HCT116 (cell line): Measurements from ENCODE around the gene AIRE. TPM values are rescaled to one million over a fixed set of nuclear protein-coding genes. Genes with fewer than 3 reads are reported as not detected.

ENCODE experiments used
- ATAC-seq: fragments of 200-7000 bp; cut with Tn5 transposase; 2 replicates; pipeline ENCODE4 v1.9.1; 2020; ENCODE audit warnings: mild to moderate bottlenecking, moderate library complexity
- BruUV-seq: library from RNA; stranded (reverse); fragments of 400-500 nt; replicated peaks from 2 replicates; lab custom pipeline; 2021; lab: Mats Ljungman, UMichigan
- CTCF ChIA-PET: fragments of 300-600 bp; sonication (Branson Sonifier 250); formaldehyde crosslinking; loops from one replicate; lab custom pipeline; 2021; ENCODE audit warnings: antibody characterized with exemption; lab: Charles Lee
- POLR2A ChIA-PET: fragments of 300-600, 350-600 bp; sonication (Branson Sonifier 250); formaldehyde crosslinking; loops from one replicate; lab custom pipeline; 2021; ENCODE audit warnings: antibody characterized with exemption; lab: Charles Lee
- RAD21 ChIA-PET, 2 experiments: fragments of 300-600 bp; sonication (Branson Sonifier 250); formaldehyde crosslinking; loops; one replicate each; lab custom pipeline; 2023; ENCODE audit warnings: low total read pairs in 2 of 2; ENCODE audit not compliant: uncharacterized antibody in 2 of 2, unreplicated experiment in 2 of 2, low non-redundant PET in 1 of 2; lab: Charles Lee
- DNase-seq: peaks from one replicate; pipeline ENCODE4 v3.0.0-alpha.2; 2010; ENCODE audit warnings: low read depth, low spot score
- H2AFZ ChIP-seq: fragments of 200-600 bp; shearing (Covaris generic), sonication (generic); 2 replicates; pipeline ENCODE4 v1.6.1; 2017; ENCODE audit warnings: low read depth, mixed run types, mixed read lengths, antibody characterized with exemption, low read length; ENCODE audit not compliant: poor library complexity, severe bottlenecking
- H3K27ac ChIP-seq: 2 replicates; pipeline ENCODE4 v1.5.1; 2012; ENCODE audit warnings: low read depth, low read length
- H3K27me3 ChIP-seq: fragments of 200-600 bp; sonication (generic); 2 replicates; pipeline ENCODE4 v1.6.1; 2016; ENCODE audit warnings: mixed run types, low read length, mixed read lengths; ENCODE audit not compliant: insufficient read depth
- H3K36me3 ChIP-seq, 2 experiments: fragments of 200-500 bp in 1 of 2; fragments of 200-600 bp in 1 of 2; sonication (Bioruptor generic) in 1 of 2; sonication (generic) in 1 of 2; 2 replicates each; pipeline versions ENCODE4 v1.5.1 to v1.6.1; 2014 to 2016; ENCODE audit warnings: low read length in 2 of 2, inconsistent platforms in 1 of 2, mixed read lengths in 1 of 2, mixed run types in 1 of 2; ENCODE audit not compliant: insufficient read depth in 2 of 2, control insufficient read depth in 1 of 2
- H3K4me1 ChIP-seq, 2 experiments: fragments of 200-600 bp in 1 of 2; sonication (generic) in 1 of 2; 2 replicates each; pipeline versions ENCODE4 v1.5.1 to v1.6.1; 2012 to 2017; ENCODE audit warnings: low read length in 2 of 2, inconsistent platforms in 1 of 2, mild to moderate bottlenecking in 1 of 2, mixed read lengths in 1 of 2, mixed run types in 1 of 2, moderate library complexity in 1 of 2; ENCODE audit not compliant: insufficient read depth in 2 of 2, control insufficient read depth in 1 of 2
- H3K4me2 ChIP-seq: fragments of 200-600 bp; sonication (generic); 2 replicates; pipeline ENCODE4 v1.6.1; 2017; ENCODE audit warnings: mixed run types, low read length, mixed read lengths
- H3K4me3 ChIP-seq, 2 experiments: fragments of 200-600 bp in 1 of 2; sonication (generic) in 1 of 2; replicated peaks in 1 of 2; 2 replicates each; pipeline ENCODE4 v1.5.1; 2011 to 2016; ENCODE audit warnings: low read length in 2 of 2, control low read depth in 1 of 2, low read depth in 1 of 2, mild to moderate bottlenecking in 1 of 2, mixed read lengths in 1 of 2, mixed run types in 1 of 2
- H3K79me2 ChIP-seq: fragments of 200-600 bp; sonication (generic); 2 replicates; pipeline ENCODE4 v1.6.1; 2017; ENCODE audit warnings: mild to moderate bottlenecking, mixed run types, low read length, moderate library complexity, mixed read lengths; ENCODE audit not compliant: insufficient read depth
- H3K9ac ChIP-seq: fragments of 200-600 bp; sonication (generic); 2 replicates; pipeline ENCODE4 v1.6.1; 2016; ENCODE audit warnings: low read length, mixed read lengths
- H3K9me2 ChIP-seq: fragments of 200-600 bp; sonication (generic), shearing (Covaris generic); 2 replicates; pipeline ENCODE4 v1.6.1; 2017; ENCODE audit warnings: mixed run types, mild to moderate bottlenecking, moderate library complexity; ENCODE audit not compliant: insufficient read depth
- H3K9me3 ChIP-seq, 2 experiments: fragments of 200-500 bp in 1 of 2; fragments of 200-600 bp in 1 of 2; sonication (Bioruptor generic) in 1 of 2; sonication (generic) in 1 of 2; 2 replicates each; pipeline ENCODE4 v1.6.1; 2014 to 2017; ENCODE audit warnings: low read length in 2 of 2, mixed read lengths in 2 of 2, inconsistent platforms in 1 of 2, low read depth in 1 of 2, mild to moderate bottlenecking in 1 of 2, mixed run types in 1 of 2, moderate library complexity in 1 of 2; ENCODE audit not compliant: control insufficient read depth in 1 of 2, insufficient read depth in 1 of 2
- H4K20me1 ChIP-seq: fragments of 200-600 bp; sonication (generic), shearing (Covaris generic); 2 replicates; pipeline ENCODE4 v1.6.1; 2017; ENCODE audit warnings: mixed run types, mild to moderate bottlenecking, moderate library complexity; ENCODE audit not compliant: insufficient read depth
- POLR2AphosphoS5 ChIP-seq: IDR thresholded peaks from 2 replicates; pipeline ENCODE4 v1.6.1; 2011; ENCODE audit warnings: mild to moderate bottlenecking, low read depth, low read length, moderate library complexity
- SIN3A ChIP-seq: IDR thresholded peaks from 2 replicates; pipeline ENCODE4 v1.6.1; 2012; ENCODE audit warnings: low read depth
- SRF ChIP-seq: IDR thresholded peaks from 2 replicates; pipeline ENCODE4 v1.6.1; 2012; ENCODE audit warnings: low read depth
- intact Hi-C: fragments of 100-400 bp; cut with micrococcal nuclease; formaldehyde crosslinking; loops from 2 replicates; pipeline ENCODE4 v1.10.0; 2022
- total RNA-seq: library from RNA; stranded (reverse); gene quantifications from one replicate; pipeline ENCODE4 v1.2.1, GENCODE V29; 2021; ENCODE audit not compliant: unreplicated experiment
- TF ChIP-seq, protein P1 (sequence below), 3 experiments: fragments of 200-600 bp in 1 of 3; sonication (generic) in 1 of 3; IDR thresholded peaks in 2 of 3; conservative IDR thresholded peaks in 1 of 3; 2 replicates each; pipeline ENCODE4 v1.5.1; 2012 to 2017; ENCODE audit warnings: low read depth in 2 of 3, low read length in 2 of 3, antibody characterized with exemption in 1 of 3, borderline replicate concordance in 1 of 3, control low read depth in 1 of 3, mild to moderate bottlenecking in 1 of 3, mixed read lengths in 1 of 3, mixed run types in 1 of 3, moderate library complexity in 1 of 3; ENCODE audit not compliant: insufficient read depth in 1 of 3
- TF ChIP-seq, protein P2 (sequence below): IDR thresholded peaks from 2 replicates; pipeline ENCODE4 v1.6.1; 2012; ENCODE audit warnings: low read depth
- TF ChIP-seq, protein P3 (sequence below): IDR thresholded peaks from 2 replicates; pipeline ENCODE4 v1.6.1; 2012

The AIRE gene
- total RNA-seq, 1 experiment from 2014 or later = not detected

DNA sequence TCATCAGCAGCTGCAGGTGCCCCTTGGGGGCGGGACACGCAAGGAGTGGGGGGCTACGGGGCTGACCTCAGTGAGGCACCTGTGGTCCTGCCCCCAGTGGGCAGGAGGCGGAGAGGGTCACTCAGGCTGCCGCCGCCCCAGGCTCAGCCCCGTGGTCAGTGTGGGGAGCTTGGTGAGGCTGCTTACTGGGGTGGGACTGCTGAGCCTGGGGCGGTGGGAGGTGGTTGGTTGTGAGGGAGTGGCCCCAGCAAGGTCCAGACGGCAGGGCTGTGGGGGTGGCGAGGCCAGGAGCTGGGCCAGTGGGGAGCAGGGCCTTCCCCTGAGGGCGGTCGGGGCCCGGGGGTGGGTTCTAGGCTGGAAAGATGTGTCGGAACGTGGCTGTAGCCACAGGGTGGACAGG lies 28.5 kb downstream of the AIRE start:
- H2AFZ ChIP-seq = no peak overlapping the region
- no peaks in the 10 kb centered on the region for H3K4me1 ChIP-seq
- no peaks in the 10 kb centered on the region for H3K79me2 ChIP-seq
- no peaks in the 10 kb centered on the region for H3K9me3 ChIP-seq
- ChIA-PET RAD21 (no interaction called here), POLR2A (no interaction called here), CTCF (no interaction called here)
- H3K9me2 ChIP-seq = no peaks in the 10 kb centered on the region
- no TSS peak for BruUV-seq
- no peak overlapping the region for H3K27ac ChIP-seq
- no peak overlapping the region for H3K9ac ChIP-seq
- ATAC-seq = no peak
- DNase-seq = no peak
- no peaks in the 10 kb centered on the region for H3K27me3 ChIP-seq
- no peaks in the 10 kb centered on the region for H4K20me1 ChIP-seq
- H3K36me3 ChIP-seq = peaks cover 7 to 22% of the 10 kb centered on the region in 2 experiments; a peak in 3 of 4 replicates
- intact Hi-C loops = no loop called here
- TF ChIP-seq, protein P1, sequence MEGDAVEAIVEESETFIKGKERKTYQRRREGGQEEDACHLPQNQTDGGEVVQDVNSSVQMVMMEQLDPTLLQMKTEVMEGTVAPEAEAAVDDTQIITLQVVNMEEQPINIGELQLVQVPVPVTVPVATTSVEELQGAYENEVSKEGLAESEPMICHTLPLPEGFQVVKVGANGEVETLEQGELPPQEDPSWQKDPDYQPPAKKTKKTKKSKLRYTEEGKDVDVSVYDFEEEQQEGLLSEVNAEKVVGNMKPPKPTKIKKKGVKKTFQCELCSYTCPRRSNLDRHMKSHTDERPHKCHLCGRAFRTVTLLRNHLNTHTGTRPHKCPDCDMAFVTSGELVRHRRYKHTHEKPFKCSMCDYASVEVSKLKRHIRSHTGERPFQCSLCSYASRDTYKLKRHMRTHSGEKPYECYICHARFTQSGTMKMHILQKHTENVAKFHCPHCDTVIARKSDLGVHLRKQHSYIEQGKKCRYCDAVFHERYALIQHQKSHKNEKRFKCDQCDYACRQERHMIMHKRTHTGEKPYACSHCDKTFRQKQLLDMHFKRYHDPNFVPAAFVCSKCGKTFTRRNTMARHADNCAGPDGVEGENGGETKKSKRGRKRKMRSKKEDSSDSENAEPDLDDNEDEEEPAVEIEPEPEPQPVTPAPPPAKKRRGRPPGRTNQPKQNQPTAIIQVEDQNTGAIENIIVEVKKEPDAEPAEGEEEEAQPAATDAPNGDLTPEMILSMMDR (IDR thresholded peaks at IDR 0.05 in 2 of 3, conservative IDR thresholded peaks at IDR 0.05 in 1 of 3; ENCODE audit: borderline replicate concordance in 1 of 3, insufficient read depth in 1 of 3, low read depth in 2 of 3, low read length in 2 of 3) = no peak
- TF ChIP-seq SIN3A = no peak
- H3K4me2 ChIP-seq = no peak overlapping the region
- H3K4me3 ChIP-seq = no peak overlapping the region

DNA sequence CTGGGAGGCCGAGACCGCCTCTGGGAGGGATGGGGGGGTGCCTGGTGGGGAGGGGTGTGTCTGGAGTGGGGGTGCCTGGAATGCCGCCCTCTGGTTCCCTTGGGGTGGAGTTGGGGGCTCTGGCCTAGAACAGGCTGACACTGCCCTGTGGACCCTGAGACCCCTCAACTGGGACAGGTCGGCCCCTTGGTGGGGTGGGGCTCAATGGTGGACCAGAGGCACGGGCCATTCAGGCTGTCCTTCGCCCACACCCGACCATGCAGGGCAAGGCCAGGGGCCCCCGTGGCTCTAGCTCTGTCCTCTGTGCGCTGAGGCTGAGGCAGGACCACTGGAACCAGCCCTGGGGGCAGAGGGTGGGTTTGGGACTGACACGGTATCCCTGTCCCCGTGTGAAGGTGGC lies 28.9 kb downstream of the AIRE start:
- no peaks in the 10 kb centered on the region for H3K9me2 ChIP-seq
- no peak overlapping the region for H3K9ac ChIP-seq
- no peak overlapping the region; the same call in 1 of the 2 replicates for H3K27ac ChIP-seq
- no peak overlapping the region for H3K4me3 ChIP-seq
- no peaks in the 10 kb centered on the region for H3K4me1 ChIP-seq
- intact Hi-C loops = no loop called here
- BruUV-seq = no TSS peak
- H3K36me3 ChIP-seq = peaks cover 7 to 22% of the 10 kb centered on the region in 2 experiments; a peak in 3 of 4 replicates
- H3K27me3 ChIP-seq = no peaks in the 10 kb centered on the region
- RAD21 ChIA-PET = no interaction called here
- no peak for DNase-seq
- H3K4me2 ChIP-seq = no peak overlapping the region
- H2AFZ ChIP-seq = no peak overlapping the region
- no peaks in the 10 kb centered on the region for H3K79me2 ChIP-seq
- POLR2A ChIA-PET = no interaction called here
- no peaks in the 10 kb centered on the region for H4K20me1 ChIP-seq
- H3K9me3 ChIP-seq = no peaks in the 10 kb centered on the region
- no peak for ATAC-seq
- TF ChIP-seq, protein P2, sequence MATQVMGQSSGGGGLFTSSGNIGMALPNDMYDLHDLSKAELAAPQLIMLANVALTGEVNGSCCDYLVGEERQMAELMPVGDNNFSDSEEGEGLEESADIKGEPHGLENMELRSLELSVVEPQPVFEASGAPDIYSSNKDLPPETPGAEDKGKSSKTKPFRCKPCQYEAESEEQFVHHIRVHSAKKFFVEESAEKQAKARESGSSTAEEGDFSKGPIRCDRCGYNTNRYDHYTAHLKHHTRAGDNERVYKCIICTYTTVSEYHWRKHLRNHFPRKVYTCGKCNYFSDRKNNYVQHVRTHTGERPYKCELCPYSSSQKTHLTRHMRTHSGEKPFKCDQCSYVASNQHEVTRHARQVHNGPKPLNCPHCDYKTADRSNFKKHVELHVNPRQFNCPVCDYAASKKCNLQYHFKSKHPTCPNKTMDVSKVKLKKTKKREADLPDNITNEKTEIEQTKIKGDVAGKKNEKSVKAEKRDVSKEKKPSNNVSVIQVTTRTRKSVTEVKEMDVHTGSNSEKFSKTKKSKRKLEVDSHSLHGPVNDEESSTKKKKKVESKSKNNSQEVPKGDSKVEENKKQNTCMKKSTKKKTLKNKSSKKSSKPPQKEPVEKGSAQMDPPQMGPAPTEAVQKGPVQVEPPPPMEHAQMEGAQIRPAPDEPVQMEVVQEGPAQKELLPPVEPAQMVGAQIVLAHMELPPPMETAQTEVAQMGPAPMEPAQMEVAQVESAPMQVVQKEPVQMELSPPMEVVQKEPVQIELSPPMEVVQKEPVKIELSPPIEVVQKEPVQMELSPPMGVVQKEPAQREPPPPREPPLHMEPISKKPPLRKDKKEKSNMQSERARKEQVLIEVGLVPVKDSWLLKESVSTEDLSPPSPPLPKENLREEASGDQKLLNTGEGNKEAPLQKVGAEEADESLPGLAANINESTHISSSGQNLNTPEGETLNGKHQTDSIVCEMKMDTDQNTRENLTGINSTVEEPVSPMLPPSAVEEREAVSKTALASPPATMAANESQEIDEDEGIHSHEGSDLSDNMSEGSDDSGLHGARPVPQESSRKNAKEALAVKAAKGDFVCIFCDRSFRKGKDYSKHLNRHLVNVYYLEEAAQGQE = no peak
- TF ChIP-seq, protein P3, sequence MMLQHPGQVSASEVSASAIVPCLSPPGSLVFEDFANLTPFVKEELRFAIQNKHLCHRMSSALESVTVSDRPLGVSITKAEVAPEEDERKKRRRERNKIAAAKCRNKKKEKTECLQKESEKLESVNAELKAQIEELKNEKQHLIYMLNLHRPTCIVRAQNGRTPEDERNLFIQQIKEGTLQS = no peak
- TF ChIP-seq POLR2AphosphoS5 = no peak
- TF ChIP-seq SRF = no peak
- CTCF ChIA-PET = no interaction called here
